NCI-H345 treated with DMSO at 0.1 percent for 48 hours (cell line): Measurements from ENCODE around the gene NOL9.

Experiments
- DNase-seq: peaks from one replicate; lab custom pipeline; 2025; ENCODE audit not compliant: unreplicated experiment; lab: John Stamatoyannopoulos, UW

NOL9 gene

DNA sequence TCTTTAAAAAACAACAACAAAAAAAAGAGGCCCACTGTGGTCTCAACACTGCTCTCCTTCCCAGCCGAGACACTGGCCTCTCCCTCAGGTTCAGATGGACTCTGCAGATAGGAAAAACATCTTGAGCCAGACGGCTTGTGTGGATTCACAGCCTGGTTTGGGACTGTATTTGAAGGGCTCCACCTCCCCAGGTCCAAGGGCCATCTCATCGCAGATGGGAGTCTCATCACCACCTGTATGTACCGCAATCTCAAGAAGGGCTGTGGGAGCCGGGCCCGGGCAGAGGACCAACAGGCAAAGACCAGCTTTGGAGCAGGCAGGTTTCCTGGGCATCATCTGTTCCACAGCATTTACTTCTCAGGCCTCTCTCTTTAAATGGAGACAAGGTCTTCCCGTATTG is 35.7 kb upstream of the NOL9 start:
- no peak for DNase-seq

GRCh38 chr1:6588893-6589520 is 34.7 kb upstream of the NOL9 start:
- no peak for DNase-seq

- no peak for DNase-seq
These were observed 34.0 kb upstream of the NOL9 start for GRCh38 chr1:6588128-6588892.

DNA sequence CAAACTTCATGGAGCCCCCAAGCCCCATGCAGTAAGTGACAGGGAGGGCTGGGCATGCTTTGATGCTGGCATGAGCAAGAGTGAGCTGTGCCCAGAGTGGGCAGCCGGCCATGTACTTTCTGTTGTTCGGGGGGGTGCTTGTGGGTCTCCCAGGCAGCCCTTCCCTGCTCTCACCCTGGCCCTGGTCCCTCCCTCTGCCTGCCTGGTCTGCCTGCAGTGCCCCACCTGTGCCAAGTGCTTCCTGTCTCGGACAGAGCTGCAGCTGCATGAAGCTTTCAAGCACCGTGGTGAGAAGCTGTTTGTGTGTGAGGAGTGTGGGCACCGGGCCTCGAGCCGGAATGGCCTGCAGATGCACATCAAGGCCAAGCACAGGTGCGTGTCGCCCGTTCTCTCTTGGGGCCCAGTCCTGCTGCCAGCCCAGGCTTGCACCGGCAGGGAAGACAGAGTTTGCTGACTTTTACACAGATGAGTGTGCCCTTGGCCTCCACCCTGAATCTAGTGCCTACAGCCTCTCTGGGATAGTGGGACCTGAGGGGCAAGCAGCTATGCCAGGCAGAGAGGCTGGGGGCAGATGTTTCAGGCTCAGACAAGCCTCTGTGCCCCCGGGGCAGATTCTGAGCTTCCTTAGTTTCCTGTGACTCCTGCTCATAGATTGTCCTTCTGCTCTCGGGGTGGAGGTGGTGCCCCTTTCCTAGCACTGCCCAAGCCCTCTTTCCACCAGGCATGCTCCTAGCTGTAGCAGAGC is 33.1 kb upstream of the NOL9 start:
- no peak for DNase-seq

- no peak for DNase-seq
These were observed 32.1 kb upstream of the NOL9 start for GRCh38 chr1:6586404-6586816.

- DNase-seq, result no peak
These were observed 31.5 kb upstream of the NOL9 start for GRCh38 chr1:6585841-6586240.

- DNase-seq, result no peak
These were observed 30.9 kb upstream of the NOL9 start for GRCh38 chr1:6585081-6585722.

- DNase-seq, result no peak
These were observed 30.1 kb upstream of the NOL9 start for GRCh38 chr1:6584126-6585080.

DNA sequence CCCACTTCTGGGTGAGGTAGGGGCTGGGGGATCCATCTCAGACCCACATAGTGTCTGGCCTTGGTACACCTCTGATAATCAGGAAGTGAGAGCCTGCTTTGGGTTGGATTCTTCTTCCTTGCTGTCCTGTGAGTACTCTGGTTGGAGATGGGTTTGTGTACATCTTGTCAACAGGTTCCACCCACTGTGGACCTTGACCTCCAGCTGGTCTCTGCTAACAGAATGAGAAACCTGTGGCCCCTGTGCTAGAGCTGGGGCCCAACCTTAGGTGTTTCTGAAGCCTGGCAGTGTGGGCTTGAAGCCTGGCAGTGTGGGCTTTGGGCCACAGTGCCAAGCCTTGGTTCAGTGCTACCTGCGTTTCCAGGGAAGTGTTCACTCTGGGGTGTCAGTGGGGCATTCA is 28.1 kb upstream of the NOL9 start:
- no peak for DNase-seq

GRCh38 chr1:6581561-6582305 is 27.4 kb upstream of the NOL9 start:
- no peak for DNase-seq

GRCh38 chr1:6580593-6581409 is 26.5 kb upstream of the NOL9 start:
- no peak for DNase-seq

DNA sequence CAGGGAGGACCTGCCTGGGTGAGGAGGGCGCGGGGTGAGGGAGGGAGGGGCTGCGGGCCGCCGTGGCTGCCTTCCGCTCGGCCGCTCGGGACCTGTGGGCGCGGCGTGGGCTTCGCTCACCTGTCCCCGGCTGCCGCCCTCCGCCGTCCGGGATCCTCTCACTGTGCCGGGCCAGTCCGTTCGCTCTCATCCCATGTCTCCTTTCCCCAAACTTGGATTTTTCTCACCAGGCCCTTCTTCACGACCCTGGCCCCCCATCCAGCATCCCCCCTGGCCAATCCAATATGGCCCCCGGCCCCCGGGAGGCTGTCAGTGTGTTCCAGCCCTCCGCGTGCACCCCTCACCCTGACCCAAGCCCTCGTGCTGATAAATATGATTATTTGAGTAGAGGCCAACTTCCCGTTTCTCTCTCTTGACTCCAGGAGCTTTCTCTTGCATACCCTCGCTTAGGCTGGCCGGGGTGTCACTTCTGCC is 25.8 kb upstream of the NOL9 start:
- no peak for DNase-seq

DNA sequence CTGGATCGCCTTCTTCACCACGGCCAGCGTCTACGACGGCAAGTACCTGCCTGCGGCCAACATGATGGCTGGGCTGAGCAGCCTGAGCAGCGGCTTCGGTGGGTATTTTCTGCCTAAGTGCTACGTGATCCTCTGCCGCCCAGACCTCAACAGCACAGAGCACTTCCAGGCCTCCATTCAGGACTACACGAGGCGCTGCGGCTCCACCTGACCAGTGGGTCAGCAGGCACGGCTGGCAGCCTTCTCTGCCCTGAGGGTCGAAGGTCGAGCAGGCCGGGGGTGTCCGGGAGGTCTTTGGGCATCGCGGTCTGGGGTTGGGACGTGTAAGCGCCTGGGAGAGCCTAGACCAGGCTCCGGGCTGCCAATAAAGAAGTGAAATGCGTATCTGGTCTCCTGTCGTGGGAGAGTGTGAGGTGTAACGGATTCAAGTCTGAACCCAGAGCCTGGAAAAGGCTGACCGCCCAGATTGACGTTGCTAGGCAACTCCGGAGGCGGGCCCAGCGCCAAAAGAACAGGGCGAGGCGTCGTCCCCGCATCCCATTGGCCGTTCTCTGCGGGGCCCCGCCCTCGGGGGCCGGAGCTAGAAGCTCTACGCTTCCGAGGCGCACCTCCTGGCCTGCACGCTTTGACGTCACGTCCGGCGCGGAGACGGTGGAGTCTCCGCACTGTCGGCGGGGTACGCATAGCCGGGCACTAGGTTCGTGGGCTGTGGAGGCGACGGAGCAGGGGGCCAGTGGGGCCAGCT is 25.2 kb upstream of the NOL9 start, which contains the start of gene ZBTB48:
ZBTB48 (plus strand) TSS at position 621 of the 745 bp plus-strand sequence. CDS start 616 bp downstream, outside the sequence.
- DNase-seq, result peak; percentile 94

DNA sequence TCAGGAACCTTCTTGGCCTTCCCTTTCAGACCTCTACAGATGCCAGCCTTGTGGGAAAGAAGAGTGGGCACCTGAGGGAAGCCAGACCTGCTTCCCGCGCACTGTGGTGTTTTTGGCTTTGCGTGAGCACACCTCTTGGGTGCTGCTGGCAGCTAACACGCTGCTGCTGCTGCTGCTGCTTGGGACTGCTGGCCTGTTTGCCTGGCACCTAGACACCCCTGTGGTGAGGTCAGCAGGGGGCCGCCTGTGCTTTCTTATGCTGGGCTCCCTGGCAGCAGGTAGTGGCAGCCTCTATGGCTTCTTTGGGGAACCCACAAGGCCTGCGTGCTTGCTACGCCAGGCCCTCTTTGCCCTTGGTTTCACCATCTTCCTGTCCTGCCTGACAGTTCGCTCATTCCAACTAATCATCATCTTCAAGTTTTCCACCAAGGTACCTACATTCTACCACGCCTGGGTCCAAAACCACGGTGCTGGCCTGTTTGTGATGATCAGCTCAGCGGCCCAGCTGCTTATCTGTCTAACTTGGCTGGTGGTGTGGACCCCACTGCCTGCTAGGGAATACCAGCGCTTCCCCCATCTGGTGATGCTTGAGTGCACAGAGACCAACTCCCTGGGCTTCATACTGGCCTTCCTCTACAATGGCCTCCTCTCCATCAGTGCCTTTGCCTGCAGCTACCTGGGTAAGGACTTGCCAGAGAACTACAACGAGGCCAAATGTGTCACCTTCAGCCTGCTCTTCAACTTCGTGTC is 24.5 kb upstream of the NOL9 start:
- no peak for DNase-seq

- DNase-seq, result no peak
These were observed 23.7 kb upstream of the NOL9 start for GRCh38 chr1:6577831-6578525.

- no peak for DNase-seq
These were observed 20.5 kb upstream of the NOL9 start for GRCh38 chr1:6574818-6575217.
